Stimulated activated CD4-positive, alpha-beta T cell treated with anti-CD3 and anti-CD28 coated beads, Interleukin-4, amount 100 ng/mL, for 4 hours (primary cell): ENCODE measurements around the gene AMOTL2.

ENCODE experiments used
- DNase-seq, 2 experiments: peaks; one replicate each; pipeline ENCODE4 v3.0.0-alpha.2; 2020

Gene AMOTL2

DNA sequence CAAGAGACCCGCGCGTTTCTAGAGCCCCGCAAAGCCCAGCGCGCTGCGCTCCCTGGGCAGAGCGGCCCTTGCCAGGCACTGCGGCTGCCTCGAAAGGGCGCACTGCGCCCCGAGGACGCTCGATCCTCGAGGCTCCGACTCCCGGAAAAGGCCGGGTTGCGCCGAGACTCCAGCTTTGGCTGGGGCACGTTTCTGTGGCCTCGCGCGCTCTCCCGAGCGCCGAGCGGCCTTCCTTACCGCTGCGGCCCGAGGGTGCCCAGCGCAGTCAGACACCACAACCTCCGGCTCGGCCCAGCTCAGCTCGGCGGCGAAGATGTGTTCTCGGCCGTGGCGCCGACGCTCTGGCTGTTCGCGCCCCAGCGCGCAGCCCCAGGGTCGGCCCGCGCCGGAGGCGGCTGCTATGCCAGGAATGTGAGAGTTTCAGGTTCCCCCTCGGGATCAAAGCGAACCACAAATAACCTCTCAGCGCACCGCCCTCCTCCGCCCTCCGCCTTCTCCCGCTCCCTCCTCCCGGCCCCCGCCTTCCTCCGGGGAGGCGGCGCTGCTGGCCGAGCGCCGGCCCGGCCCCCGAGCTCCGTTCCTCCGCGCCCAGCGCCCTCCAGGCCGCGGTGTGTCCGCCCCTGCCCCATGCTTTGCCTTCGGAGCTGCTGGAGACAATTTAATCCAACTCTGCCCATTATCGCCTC, at the start of gene AMOTL2:
Gene AMOTL2, minus strand, starts transcription at position 343 of the 686 bp plus-strand sequence. CDS start 3,014 bp downstream, outside the sequence.
- DNase-seq: peak; percentile 10 to 19

- no peak for DNase-seq
Measured at GRCh38 chr3:134423153-134423552, 48.9 kb upstream of the AMOTL2 start.

GRCh38 chr3:134419960-134420321, 45.7 kb upstream of the AMOTL2 start:
- DNase-seq: no peak

DNA sequence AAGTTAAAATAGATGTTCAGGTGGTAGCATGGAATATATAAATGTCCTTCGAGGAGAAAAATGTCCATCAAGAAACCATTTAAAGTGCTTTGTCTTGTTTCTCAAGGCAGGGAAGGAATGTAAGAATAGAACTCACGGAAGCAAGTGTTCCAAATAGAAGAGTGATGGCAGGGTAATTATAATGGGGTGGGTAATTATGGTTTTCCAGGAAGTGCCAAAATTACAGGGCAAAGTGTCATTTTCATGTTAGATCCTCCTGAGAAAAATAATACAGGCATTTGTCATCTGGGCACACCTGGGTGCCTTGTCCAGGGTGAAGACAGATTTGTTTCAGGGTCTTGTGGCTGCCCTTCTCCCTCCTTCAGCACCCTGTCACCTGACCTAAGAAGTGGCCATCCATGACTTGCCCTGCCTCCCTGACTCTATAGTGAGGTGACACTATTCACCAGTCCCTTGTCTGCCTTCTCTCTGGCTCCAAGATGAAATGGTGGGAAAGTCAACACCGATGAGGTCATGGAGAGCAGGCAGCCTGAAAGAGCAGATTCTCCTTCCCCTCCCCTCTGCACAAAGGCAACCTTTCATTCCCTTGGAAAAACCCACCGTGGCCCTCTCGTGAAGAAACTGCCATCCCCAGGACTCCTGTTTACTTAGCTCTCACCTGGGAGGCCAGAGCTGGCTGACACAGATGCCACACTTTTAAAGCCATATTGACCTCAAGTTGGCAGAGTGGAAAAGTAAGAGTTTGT, 45.1 kb upstream of the AMOTL2 start:
- DNase-seq: no peak

- DNase-seq: no peak
Measured at GRCh38 chr3:134409041-134409440, 34.8 kb upstream of the AMOTL2 start.

DNA sequence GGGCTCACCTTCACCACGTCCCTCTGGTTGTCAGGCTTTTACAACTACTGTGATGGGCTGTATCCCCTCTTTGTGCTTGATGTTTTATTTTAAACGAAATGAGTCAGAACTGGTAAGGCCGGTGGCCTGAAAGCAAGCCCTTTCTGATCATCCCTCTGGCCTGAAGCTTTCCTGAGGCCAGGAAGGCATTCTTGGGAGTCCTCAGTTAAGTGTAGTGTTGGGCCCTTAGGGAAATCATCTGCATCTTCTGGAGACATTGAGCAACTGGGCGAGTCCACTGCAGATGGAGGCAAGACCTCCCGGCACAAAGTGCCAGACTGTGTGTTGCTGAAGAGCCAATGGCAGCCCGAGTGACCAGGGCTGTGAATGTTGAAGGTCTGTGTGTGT, 33.0 kb upstream of the AMOTL2 start:
- no peak for DNase-seq

GRCh38 chr3:134406331-134407238, 32.3 kb upstream of the AMOTL2 start:
- no peak for DNase-seq

- no peak for DNase-seq
Measured at GRCh38 chr3:134404366-134404885, 30.2 kb upstream of the AMOTL2 start.

- no peak for DNase-seq
Measured at GRCh38 chr3:134397755-134398154, 23.5 kb upstream of the AMOTL2 start.

GRCh38 chr3:134395103-134395502, 20.9 kb upstream of the AMOTL2 start:
- DNase-seq: no peak

DNA sequence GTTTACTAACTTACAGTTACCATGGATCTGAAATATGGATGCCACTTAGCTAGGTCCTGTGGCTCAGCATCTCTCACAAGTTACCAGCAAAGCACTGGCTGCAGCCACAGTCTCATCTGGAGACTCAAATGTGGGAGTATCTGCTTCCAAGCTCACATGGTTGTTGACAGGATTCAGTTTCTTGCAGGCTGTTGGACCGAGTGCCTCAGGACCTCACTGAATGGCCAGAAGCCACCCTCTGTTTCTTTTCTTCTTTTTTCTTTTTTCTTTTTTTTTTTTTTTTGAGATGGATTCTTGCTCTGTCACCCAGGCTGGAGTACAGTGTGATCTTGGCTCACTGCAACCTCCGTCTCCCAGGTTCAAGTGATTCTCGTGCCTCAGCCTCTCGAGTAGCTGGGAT, 20.1 kb upstream of the AMOTL2 start:
- no peak for DNase-seq

GRCh38 chr3:134393074-134393473, 18.8 kb upstream of the AMOTL2 start:
- no peak for DNase-seq

DNA sequence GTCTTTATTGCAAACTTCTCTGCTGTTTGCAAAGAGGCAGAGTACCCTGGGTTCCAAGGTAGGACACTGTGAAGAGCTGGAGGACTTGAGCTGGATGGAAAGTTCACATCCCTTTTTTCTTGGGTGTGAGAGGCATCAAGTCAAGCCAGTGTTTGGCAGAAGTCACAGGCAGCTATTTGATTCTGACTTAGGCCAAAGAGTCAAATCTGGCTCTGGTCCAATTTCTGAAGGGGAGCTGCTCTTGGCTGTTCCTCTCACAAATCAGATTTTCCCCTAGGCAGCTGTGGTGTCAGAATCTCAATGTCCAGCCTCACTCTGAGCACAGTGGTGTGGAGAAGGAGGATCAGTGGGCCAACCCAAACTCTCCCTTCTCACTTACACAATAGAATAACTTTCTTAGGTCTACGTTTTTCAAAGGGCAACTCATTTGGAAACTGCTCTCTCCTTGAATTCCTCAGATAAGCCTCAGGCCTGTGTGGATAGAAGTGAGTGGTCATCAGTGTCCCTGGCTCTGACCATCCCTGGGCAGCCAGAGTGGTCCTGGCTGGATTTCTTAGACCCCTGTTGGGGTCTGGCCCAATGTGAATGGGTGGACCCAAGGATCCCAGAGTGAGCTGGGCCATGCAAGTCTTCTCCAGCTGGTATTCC, 18.2 kb upstream of the AMOTL2 start:
- no peak for DNase-seq

- DNase-seq: no peak
Measured at GRCh38 chr3:134389865-134390264, 15.6 kb upstream of the AMOTL2 start.

GRCh38 chr3:134388788-134389485, 14.7 kb upstream of the AMOTL2 start:
- no peak for DNase-seq

- DNase-seq: no peak
Measured at GRCh38 chr3:134388292-134388691, 14.0 kb upstream of the AMOTL2 start.

DNA sequence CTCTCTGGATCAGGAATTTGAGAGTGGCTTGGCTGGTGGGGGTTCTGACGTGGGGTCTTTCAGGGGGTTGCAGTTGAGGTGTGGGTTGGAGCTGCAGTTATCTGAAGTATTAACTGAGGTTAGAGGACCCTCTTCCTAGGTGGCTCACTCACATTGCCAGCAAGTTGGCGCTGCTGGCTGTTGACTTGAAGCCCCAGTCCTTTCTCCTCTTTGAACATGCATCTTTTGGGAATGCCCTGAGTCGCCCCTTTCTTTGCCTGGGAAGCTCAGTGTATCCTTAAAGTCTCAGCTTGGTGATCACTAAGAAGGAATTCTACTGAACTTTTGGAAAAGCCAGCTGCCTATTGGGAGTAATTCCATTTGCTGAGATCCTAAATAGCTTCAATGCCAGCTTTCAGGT, 13.0 kb upstream of the AMOTL2 start:
- DNase-seq: no peak

GRCh38 chr3:134384963-134385362, 10.7 kb upstream of the AMOTL2 start:
- DNase-seq: no peak

- DNase-seq: no peak
Measured at GRCh38 chr3:134381831-134382442, 7.7 kb upstream of the AMOTL2 start.

DNA sequence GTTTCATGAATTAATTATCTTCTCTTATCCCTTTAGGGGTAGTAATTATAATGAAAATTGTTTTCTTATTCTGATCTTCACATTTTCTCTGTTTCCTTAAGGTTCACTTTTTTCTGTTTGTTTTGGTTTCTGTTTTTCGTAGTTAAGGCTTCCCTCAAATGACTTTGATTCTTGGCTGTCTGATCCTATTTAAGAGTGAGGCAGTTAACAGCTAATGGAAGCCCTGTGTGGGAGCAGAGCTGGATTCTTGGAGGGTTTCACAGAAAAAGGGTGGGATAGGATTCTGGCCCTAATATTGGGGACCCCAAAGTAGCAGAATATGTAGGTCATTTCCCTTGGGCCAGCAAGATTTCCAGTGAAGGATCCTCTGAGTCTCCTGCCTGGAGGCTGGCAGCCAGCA, 6.8 kb upstream of the AMOTL2 start:
- DNase-seq: no peak

GRCh38 chr3:134380249-134380648, 6.0 kb upstream of the AMOTL2 start:
- no peak for DNase-seq

GRCh38 chr3:134378818-134379217, 4.6 kb upstream of the AMOTL2 start:
- peak in 1 of 2 experiments; percentile 31 for DNase-seq
